K562 (cell line): Measurements from ENCODE around the gene PCF11. TPM values are rescaled to one million over a fixed set of nuclear protein-coding genes. Genes with fewer than 3 reads are reported as not detected.

ENCODE experiments used
- E2F3 ChIP-seq: fragments of 250-450 bp; sonication (Bioruptor Pico); IDR thresholded peaks from 2 replicates; pipeline ENCODE4 v1.4.0; 2020; ENCODE audit warnings: mild to moderate bottlenecking
- ELF2 ChIP-seq: fragments of 250-450 bp; sonication (Bioruptor Pico); IDR thresholded peaks from 2 replicates; pipeline ENCODE4 v1.5.0; 2021; ENCODE audit warnings: mild to moderate bottlenecking
- ETV5 ChIP-seq: sonication (generic); formaldehyde crosslinking; IDR thresholded peaks from 2 replicates; pipeline ENCODE4 v1.4.0; 2020; ENCODE audit warnings: low read depth, mild to moderate bottlenecking, missing genetic modification reagents
- FOXJ3 ChIP-seq: sonication (generic); formaldehyde crosslinking; IDR thresholded peaks from 2 replicates; pipeline ENCODE4 v1.4.0; 2020; ENCODE audit warnings: mild to moderate bottlenecking, missing genetic modification reagents
- HDAC3 ChIP-seq: fragments of 450-650 bp; IDR thresholded peaks from 2 replicates; pipeline ENCODE4 v1.6.1; 2018; ENCODE audit warnings: borderline replicate concordance, mild to moderate bottlenecking, moderate library complexity; ENCODE audit not compliant: partially characterized antibody
- HEY1 ChIP-seq: fragments of 250-450 bp; sonication (Bioruptor Pico); IDR thresholded peaks from 2 replicates; pipeline ENCODE4 v1.5.0; 2020; ENCODE audit warnings: mild to moderate bottlenecking, moderate library complexity, borderline replicate concordance
- PBX2 ChIP-seq, 2 experiments: IDR thresholded peaks in 1 of 2; conservative IDR thresholded peaks in 1 of 2; 2 replicates each; pipeline ENCODE4 v1.6.1; 2016; ENCODE audit warnings: low read depth in 2 of 2, mild to moderate bottlenecking in 1 of 2, missing compliant biosample characterization in 1 of 2, missing genetic modification characterization in 1 of 2, moderate library complexity in 1 of 2
- POLR2AphosphoS5 ChIP-seq: IDR thresholded peaks from 2 replicates; pipeline ENCODE4 v1.6.1; 2011; ENCODE audit warnings: mild to moderate bottlenecking, low read depth, low read length, moderate library complexity; ENCODE audit not compliant: control insufficient read depth, insufficient read depth
- PTBP1 ChIP-seq: fragments of 200-400 bp; formaldehyde crosslinking; IDR thresholded peaks from 2 replicates; pipeline ENCODE4 v1.6.1; 2017; ENCODE audit warnings: low read depth, low read length
- SIN3B ChIP-seq: fragments of 450-650 bp; IDR thresholded peaks from 2 replicates; pipeline ENCODE4 v1.6.1; 2017; ENCODE audit warnings: low read depth, mild to moderate bottlenecking, moderate library complexity
- SP1 ChIP-seq: sonication (generic); formaldehyde crosslinking; IDR thresholded peaks from 2 replicates; pipeline ENCODE4 v1.8.1; 2022; ENCODE audit warnings: mild to moderate bottlenecking, missing genetic modification reagents
- THRA ChIP-seq: fragments of 450-650 bp; IDR thresholded peaks from 2 replicates; pipeline ENCODE4 v1.6.1; 2017; ENCODE audit warnings: mild to moderate bottlenecking, moderate library complexity
- THRB ChIP-seq: fragments of 450-650 bp; formaldehyde crosslinking; conservative IDR thresholded peaks from 2 replicates; pipeline ENCODE4 v1.4.0; 2022; ENCODE audit warnings: mild to moderate bottlenecking, missing genetic modification characterization
- ZBTB1 ChIP-seq: sonication (generic); formaldehyde crosslinking; IDR thresholded peaks from 2 replicates; pipeline ENCODE4 v1.8.1; 2023; ENCODE audit warnings: missing genetic modification reagents, low read depth, mild to moderate bottlenecking, borderline replicate concordance
- ZBTB49 ChIP-seq: sonication (generic); formaldehyde crosslinking; IDR thresholded peaks from 2 replicates; pipeline ENCODE4 v1.8.0; 2022; ENCODE audit warnings: missing genetic modification reagents, mild to moderate bottlenecking, borderline replicate concordance
- ZNF121 ChIP-seq: sonication (generic); formaldehyde crosslinking; conservative IDR thresholded peaks from 2 replicates; pipeline ENCODE4 v1.8.0; 2022; ENCODE audit warnings: missing genetic modification reagents
- ZNF232 ChIP-seq: sonication (generic); formaldehyde crosslinking; IDR thresholded peaks from 2 replicates; pipeline ENCODE4 v1.8.0; 2022; ENCODE audit warnings: mild to moderate bottlenecking, missing genetic modification reagents
- ZNF282 ChIP-seq: sonication (generic); formaldehyde crosslinking; IDR thresholded peaks from 2 replicates; pipeline ENCODE4 v1.8.1; 2023; ENCODE audit warnings: missing genetic modification reagents
- ZNF3 ChIP-seq: fragments of 250-450 bp; sonication (Bioruptor Pico); IDR thresholded peaks from 2 replicates; pipeline ENCODE4 v1.5.0; 2021; ENCODE audit warnings: mild to moderate bottlenecking, moderate library complexity
- ZNF644 ChIP-seq: fragments of 200-800 bp; sonication (Bioruptor generic); IDR thresholded peaks from 2 replicates; pipeline ENCODE4 v1.6.1; 2016; ENCODE audit warnings: low read depth, missing genetic modification characterization, missing compliant biosample characterization
- ZNF780A ChIP-seq: fragments of 250-450 bp; sonication (Bioruptor Pico); IDR thresholded peaks from 2 replicates; pipeline ENCODE4 v1.5.0; 2021; ENCODE audit warnings: mild to moderate bottlenecking
- polyA plus RNA-seq, 8 experiments: library from polyadenylated mRNA; depleted of rRNA in 4 of 8; stranded (reverse) in 5 of 8; unstranded in 3 of 8; fragments of >200 nt; fragmentation: Nextera tagmentation in 2 of 8; fragmentation: Illumina TruSeq in 1 of 8; extraction: Ambion mirVana in 2 of 8; extraction: Trizol in 1 of 8; gene quantifications; 2 replicates each; pipeline versions ENCODE4 v1.2.1 to v1.2.3, GENCODE V29; 2011 to 2014; ENCODE audit warnings: inconsistent platforms in 1 of 8, missing spikeins in 1 of 8
- total RNA-seq, 7 experiments: library from RNA; depleted of rRNA in 6 of 7; stranded (reverse); fragments of >200 nt in 6 of 7; fragmentation: Illumina TruSeq in 2 of 7; extraction: Trizol in 2 of 7; gene quantifications; 2 replicates each; pipeline versions ENCODE4 v1.2.1 to v1.2.3, GENCODE V29; 2011 to 2021; ENCODE audit warnings: low replicate concordance in 1 of 7

The PCF11 gene
- total and polyA plus RNA-seq, 9 of the 15 experiments (the other 6 are each of a cell fraction or from before 2014, with no cell fraction given): 9.3 to 91.6 (median 54.4) TPM

GRCh38 chr11:83156996-83157593, at the start of gene PCF11 (continued):
- TF ChIP-seq ZNF232 (no peak), ZNF121 (CRISPR knock-in tag) (no peak), PBX2 (CRISPR knock-in tag; IDR thresholded peaks at IDR 0.05; ENCODE audit: low read depth) (no peak), PBX2 (tag; conservative IDR thresholded peaks at IDR 0.05; ENCODE audit: low read depth) (no peak), POLR2AphosphoS5 (peak; percentile 99), SP1 (CRISPR knock-in tag) (peak; percentile 96), ZBTB1 (CRISPR knock-in tag) (no peak; the same call in 1 of the 2 replicates), SIN3B (no peak), THRA (no peak), E2F3 (CRISPR knock-in tag) (0 out of 2 replicates have a peak, but pooled peaks have one; percentile 55), HEY1 (CRISPR knock-in tag) (no peak), THRB (CRISPR knock-in tag) (peak; percentile 83), ZBTB49 (CRISPR knock-in tag) (no peak), ETV5 (no peak), ZNF644 (tag) (no peak), PTBP1 (no peak), ELF2 (CRISPR knock-in tag) (no peak), HDAC3 (no peak), ZNF780A (CRISPR knock-in tag) (no peak), ZNF282 (CRISPR knock-in tag) (no peak), ZNF3 (CRISPR knock-in tag) (no peak), FOXJ3 (CRISPR knock-in tag) (no peak)
